Stomach (tissue), 9 donors: ENCODE results near the gene ZNF221. TPM values are rescaled to one million over a fixed set of nuclear protein-coding genes. Genes with fewer than 3 reads are reported as not detected.
A peak's percentile ranks its signal among the peaks of the same experiment; 100 is the strongest.

Experiments
- DNase-seq, 2 donors: peaks; one replicate each; pipeline versions ENCODE4 v3.0.0 to v3.0.0-alpha.2; 2013 to 2019
- H3K27ac ChIP-seq, 5 donors: fragments of 200-600 bp in 4 of 5; sonication (generic) in 4 of 5; one replicate each; pipeline ENCODE4 v1.5.1; 2013 to 2019; ENCODE audit warnings: mild to moderate bottlenecking in 1 of 5, moderate library complexity in 1 of 5
- H3K27me3 ChIP-seq, 3 donors: fragments of 200-600 bp; sonication (generic); one replicate each; pipeline ENCODE4 v1.5.1; 2017 to 2019; ENCODE audit warnings: mixed run types in 1 of 3
- H3K36me3 ChIP-seq, 4 donors: fragments of 200-600 bp; sonication (generic); 1 replicate in 3 of 4; 2 replicates in 1 of 4; pipeline ENCODE4 v1.5.1; 2016 to 2019
- H3K4me1 ChIP-seq, 4 donors: fragments of 200-600 bp; sonication (generic); one replicate each; pipeline ENCODE4 v1.5.1; 2016 to 2019
- H3K4me3 ChIP-seq, 4 donors: fragments of 200-600 bp; sonication (generic) in 3 of 4; one replicate each; pipeline ENCODE4 v1.5.1; 2016 to 2019; ENCODE audit warnings: mild to moderate bottlenecking in 1 of 4
- H3K9me3 ChIP-seq, 4 donors: fragments of 200-600 bp; sonication (generic); one replicate each; pipeline ENCODE4 v1.5.1; 2016 to 2019
- CTCF ChIP-seq, 7 experiments: fragments of 450-650 bp in 4 of 7; fragments of 200-600 bp in 3 of 7; sonication (generic) in 3 of 7; IDR thresholded peaks; one replicate each; pipeline ENCODE4 v1.5.1; 2016 to 2019; ENCODE audit warnings: antibody characterized with exemption in 7 of 7, control low read depth in 2 of 7, mild to moderate bottlenecking in 1 of 7
- EP300 ChIP-seq: sonication (generic); formaldehyde crosslinking; IDR thresholded peaks from one replicate; pipeline ENCODE4 v1.6.1; 2017; ENCODE audit warnings: antibody characterized with exemption
- POLR2A ChIP-seq, 4 donors: fragments of 450-650 bp; IDR thresholded peaks; one replicate each; pipeline ENCODE4 v1.6.1; 2016; ENCODE audit warnings: antibody characterized with exemption in 4 of 4, control low read depth in 2 of 4, mild to moderate bottlenecking in 1 of 4, moderate library complexity in 1 of 4
- POLR2AphosphoS5 ChIP-seq, 3 donors: sonication (generic); formaldehyde crosslinking; IDR thresholded peaks; one replicate each; pipeline ENCODE4 v1.6.1; 2016; ENCODE audit warnings: antibody characterized with exemption in 3 of 3
- WGBS, 5 donors: extraction: QIAGEN DNeasy Blood & Tissue Kit in 3 of 5; methylation state at CpG; one replicate each; pipeline versions ENCODE4 v1.1.5 to v1.1.7; 2013 to 2018; 5-methylcytosine and 5-hydroxymethylcytosine counted together
- intact Hi-C: fragments of 100-400 bp; cut with DNase I; formaldehyde crosslinking; loops from one replicate; pipeline ENCODE4 v1.15.1; 2023; ENCODE audit warnings: low total_unique reads
- polyA plus RNA-seq, 3 donors: library from polyadenylated mRNA; stranded (reverse); fragments of 200-250 nt; gene quantifications; one replicate each; pipeline ENCODE4 v1.2.3, GENCODE V29; 2013
- total RNA-seq, 5 donors: library from RNA; depleted of rRNA; stranded (reverse); fragments of >200 nt; gene quantifications; one replicate each; pipeline versions ENCODE4 v1.1.0 to v1.2.3, GENCODE V29; 2014 to 2016
- donor health status: healthy with polysubstance abuse.
- donor health status: Bipolar disorder and iron deficiency.
- donor health status: healthy.

Gene ZNF221
- total and polyA plus RNA-seq, 8 donors, result 0.31 to 12.1 (median 1.4) TPM; not detected in 1

- peak within 1 kb of the TSS; percentile 83 to 89 (median 86) for H3K27ac ChIP-seq
- peaks cover 22 to 31% (median 30%) of the 10 kb centered on the region in 4 donors for H3K36me3 ChIP-seq
- H3K4me3 ChIP-seq, result peak within 1 kb of the TSS; percentile 59 to 81 (median 66)
- no peak for TF ChIP-seq CTCF (IDR thresholded peaks at IDR 0.05)
- TF ChIP-seq POLR2AphosphoS5 (IDR thresholded peaks at IDR 0.05), result peak; percentile 27 to 67 (median 30)
- DNase-seq, result peak; percentile 89 to 97
- 0 to 1% (median 1%) methylated on average over 29 to 42 of the region's 42 CpGs for WGBS, 5 donors
- H3K9me3 ChIP-seq, result peaks cover 0 to 17% (median 8%) of the 10 kb centered on the region in 4 donors
- no peaks in the 10 kb centered on the region for H3K27me3 ChIP-seq
- peaks cover 8 to 24% (median 18%) of the 10 kb centered on the region in 4 donors for H3K4me1 ChIP-seq
- intact Hi-C loops, result no loop called here
These were observed 15.9 kb upstream of the ZNF221 start, which contains the start of gene ZNF45 for GRCh38 chr19:43934985-43935708. Gene ZNF45 (minus strand): TSS chr19:43935282. CDS start chr19:43922185, 13,097 bp downstream.

- WGBS, 5 donors, result 33 to 62% (median 55%) methylated on average over 5 of the region's 5 CpGs
- Histone ChIP-seq H3K27me3 (no peaks in the 10 kb centered on the region), H3K9me3 (peaks cover 0 to 20% (median 9%) of the 10 kb centered on the region in 4 donors), H3K4me1 (peaks cover 8 to 24% (median 18%) of the 10 kb centered on the region in 4 donors), H3K27ac (no peak overlapping the region), H3K36me3 (peaks cover 13 to 21% (median 20%) of the 10 kb centered on the region in 4 donors), H3K4me3 (no peak overlapping the region)
- peak in 1 of 2 donors; percentile 41 for DNase-seq
- intact Hi-C loops, result no loop called here
- no peak for TF ChIP-seq POLR2A (IDR thresholded peaks at IDR 0.05)
- no peak for TF ChIP-seq EP300
- TF ChIP-seq POLR2AphosphoS5 (IDR thresholded peaks at IDR 0.05), result no peak
- no peak for TF ChIP-seq CTCF (IDR thresholded peaks at IDR 0.05)
These were observed 14.8 kb upstream of the ZNF221 start for GRCh38 chr19:43936188-43936587.

- Histone ChIP-seq H3K27me3 (no peaks in the 10 kb centered on the region), H3K4me1 (peaks cover 0 to 7% (median 3%) of the 10 kb centered on the region in 4 donors), H3K9me3 (peaks cover 0 to 25% (median 10%) of the 10 kb centered on the region in 4 donors), H3K4me3 (no peak overlapping the region), H3K27ac (no peak overlapping the region), H3K36me3 (no peaks in the 10 kb centered on the region)
- TF ChIP-seq CTCF (IDR thresholded peaks at IDR 0.05) (no peak), POLR2AphosphoS5 (IDR thresholded peaks at IDR 0.05) (no peak), POLR2A (IDR thresholded peaks at IDR 0.05) (no peak)
- intact Hi-C loops, result no loop called here
- no peak for DNase-seq
- WGBS, 5 donors, result 46 to 70% (median 69%) methylated on average over 3 of the region's 3 CpGs
These were observed 11.3 kb upstream of the ZNF221 start for GRCh38 chr19:43939557-43940260.

GRCh38 chr19:43940719-43941118 is 10.3 kb upstream of the ZNF221 start:
- H3K4me3 ChIP-seq, result no peak overlapping the region
- no peak for DNase-seq
- intact Hi-C loops, result no loop called here
- WGBS, 5 donors, result 75 to 80% (median 77%) methylated on average over 4 of the region's 4 CpGs
- no peaks in the 10 kb centered on the region for H3K36me3 ChIP-seq
- no peak overlapping the region for H3K27ac ChIP-seq
- TF ChIP-seq EP300 (no peak), CTCF (IDR thresholded peaks at IDR 0.05) (no peak), POLR2AphosphoS5 (IDR thresholded peaks at IDR 0.05) (no peak), POLR2A (IDR thresholded peaks at IDR 0.05) (no peak)
- H3K9me3 ChIP-seq, result peaks cover 0 to 25% (median 15%) of the 10 kb centered on the region in 4 donors
- peaks cover 0 to 3% (median under 1%) of the 10 kb centered on the region in 4 donors for H3K4me1 ChIP-seq
- H3K27me3 ChIP-seq, result no peaks in the 10 kb centered on the region
